ENCODE data around the gene RIT2. TPM values are rescaled to one million over a fixed set of nuclear protein-coding genes. Genes with fewer than 3 reads are reported as not detected.

RIT2 gene
- polyA plus RNA-seq, 2 of the 4 experiments (the other 2 are of a cell fraction) = not detected

DNA sequence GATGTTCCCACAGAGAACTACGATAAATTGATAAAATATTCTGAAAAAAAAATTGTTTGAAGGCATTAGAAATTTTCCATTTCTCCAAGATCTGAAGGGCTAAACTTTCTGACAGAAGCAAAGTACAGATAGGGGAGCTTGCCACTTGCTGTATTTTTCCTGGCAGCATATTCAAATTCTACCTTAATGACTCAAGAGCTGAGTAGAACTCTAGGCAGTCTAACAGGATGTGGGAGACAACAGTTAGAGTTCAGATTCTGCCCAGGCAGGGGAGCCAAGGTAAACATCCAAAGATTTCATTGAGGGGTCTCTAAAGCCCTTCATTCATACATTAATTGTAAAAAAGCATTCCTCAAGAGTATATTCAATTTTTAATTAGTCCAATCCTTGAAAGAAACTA, 46.0 kb upstream of the RIT2 start (continued):
- TF ChIP-seq SREBF2 (IDR thresholded peaks at IDR 0.05) = no peak

DNA sequence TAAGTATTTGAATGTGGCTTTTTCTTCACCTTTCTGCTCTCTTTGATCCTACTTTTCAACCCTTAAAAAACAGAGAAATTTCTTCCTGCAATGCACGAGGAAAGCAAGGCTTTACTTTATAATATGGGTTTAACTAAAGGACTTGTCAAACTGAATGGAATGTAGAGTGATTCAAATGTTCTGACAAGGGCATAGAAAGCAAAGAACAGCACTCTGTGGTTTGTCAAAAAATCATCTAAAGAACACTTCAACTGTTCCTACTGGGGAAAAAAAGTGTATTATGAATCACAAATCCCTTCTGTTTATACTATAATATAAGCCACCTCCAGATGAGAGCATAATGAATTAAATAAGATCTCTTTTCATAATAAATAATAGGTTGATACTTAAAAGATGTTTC, 45.0 kb upstream of the RIT2 start:
- Histone ChIP-seq H3K4me1 (no peaks in the 10 kb centered on the region), H3K9me3 (no peaks in the 10 kb centered on the region), H3K27ac (no peak overlapping the region), H3K4me3 (no peak overlapping the region), H3K4me2 (no peak overlapping the region)
- ChIA-PET CTCF (no interaction called here), POLR2A (no interaction called here)
- FAIRE-seq (no peak), DNase-seq (ENCODE audit: low read depth in 1 of 2, low spot score in 1 of 2) (no peak), ATAC-seq (no peak)
- no peak for TF ChIP-seq ZNF302 (CRISPR knock-in tag; IDR thresholded peaks at IDR 0.05)
- no peak for TF ChIP-seq TP53 (CRISPR knock-in tag; IDR thresholded peaks at IDR 0.05)
- TF ChIP-seq SREBF2 (IDR thresholded peaks at IDR 0.05) = no peak
- TF ChIP-seq FOSL2 (IDR thresholded peaks at IDR 0.05) = no peak
- TF ChIP-seq FOSL2 (CRISPR knock-in tag; IDR thresholded peaks at IDR 0.05) = no peak
- no peak for TF ChIP-seq GATA3 (IDR thresholded peaks at IDR 0.05; ENCODE audit: borderline replicate concordance)
- no peak for TF ChIP-seq JUN (IDR thresholded peaks at IDR 0.05)
- no peak for TF ChIP-seq TFCP2L1 (CRISPR knock-in tag; IDR thresholded peaks at IDR 0.05)
- TF ChIP-seq CBX8 (IDR thresholded peaks at IDR 0.05) = no peak
- no peak for TF ChIP-seq EP300 (IDR thresholded peaks at IDR 0.05)
- TF ChIP-seq ELK1 (IDR thresholded peaks at IDR 0.05; ENCODE audit: low read depth, low read length) = no peak
- TF ChIP-seq HMGXB4 (CRISPR knock-in tag; IDR thresholded peaks at IDR 0.05; ENCODE audit: borderline replicate concordance) = no peak
- no peak for TF ChIP-seq RCOR1 (IDR thresholded peaks at IDR 0.05; ENCODE audit: low read depth, low read length)
- no peak for TF ChIP-seq KDM1A (IDR thresholded peaks at IDR 0.05; ENCODE audit: low read depth)
- TF ChIP-seq MYC (IDR thresholded peaks at IDR 0.05; ENCODE audit: borderline replicate concordance, low read length) = no peak
- no peak for TF ChIP-seq KDM5A (IDR thresholded peaks at IDR 0.05)
- no peak for TF ChIP-seq NFE2L2 (conservative IDR thresholded peaks at IDR 0.05; ENCODE audit: low read length)
- no peak for TF ChIP-seq EHF (CRISPR knock-in tag; IDR thresholded peaks at IDR 0.05)
- no peak for TF ChIP-seq NPAS2 (CRISPR knock-in tag; IDR thresholded peaks at IDR 0.05; ENCODE audit: borderline replicate concordance)
- TF ChIP-seq SMC3 (IDR thresholded peaks at IDR 0.05) = no peak
- 3% methylated on average over 1 of the region's 1 CpG for WGBS (ENCODE audit: missing lambda C conversion rate)

DNA sequence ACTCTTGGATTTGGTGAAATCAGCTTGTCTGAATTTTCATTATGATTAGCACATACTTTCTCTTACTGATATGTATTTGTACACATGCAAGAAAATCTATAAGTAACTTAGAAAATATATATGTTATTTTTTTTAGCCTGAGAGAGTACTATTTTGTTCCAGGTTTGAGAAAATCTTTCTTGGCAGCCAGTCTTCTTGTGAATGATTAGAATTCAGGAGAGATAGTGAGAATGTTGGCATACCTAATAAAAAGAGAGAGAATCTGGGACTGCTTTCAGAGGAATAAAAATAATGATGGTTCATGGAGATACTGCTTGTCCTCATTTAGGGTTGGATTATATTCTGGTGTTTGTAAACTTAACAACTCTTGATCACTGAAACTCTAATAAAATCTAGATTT, 44.4 kb upstream of the RIT2 start:
- ATAC-seq (no peak), FAIRE-seq (no peak), DNase-seq (ENCODE audit: low read depth in 1 of 2, low spot score in 1 of 2) (no peak)
- H3K4me1 ChIP-seq = no peaks in the 10 kb centered on the region
- H3K9me3 ChIP-seq = no peaks in the 10 kb centered on the region
- POLR2A ChIA-PET = no interaction called here
- H3K4me3 ChIP-seq = no peak overlapping the region
- CTCF ChIA-PET = no interaction called here
- no peak overlapping the region for H3K4me2 ChIP-seq
- TF ChIP-seq CTCF (IDR thresholded peaks at IDR 0.05) (no peak), ESRRA (IDR thresholded peaks at IDR 0.05; ENCODE audit: borderline replicate concordance, low read length) (no peak)
- H3K27ac ChIP-seq = no peak overlapping the region
